HEK293T (cell line): ENCODE data around the gene SPTBN4.

ENCODE experiments used
- ARNT ChIP-seq: fragments of 450-650 bp; IDR thresholded peaks from 2 replicates; pipeline ENCODE4 v1.6.1; 2017; ENCODE audit warnings: mild to moderate bottlenecking
- BHLHE40 ChIP-seq: fragments of 450-650 bp; IDR thresholded peaks from 2 replicates; pipeline ENCODE4 v1.6.1; 2016; ENCODE audit warnings: mild to moderate bottlenecking, moderate library complexity, borderline replicate concordance
- CTBP1 ChIP-seq: fragments of 450-650 bp; IDR thresholded peaks from 2 replicates; pipeline ENCODE4 v1.6.1; 2016; ENCODE audit warnings: borderline replicate concordance
- ELF4 ChIP-seq: fragments of 450-650 bp; IDR thresholded peaks from 2 replicates; pipeline ENCODE4 v1.6.1; 2017; ENCODE audit warnings: antibody characterized with exemption
- FOXA1 ChIP-seq: fragments of 450-650 bp; IDR thresholded peaks from 2 replicates; pipeline ENCODE4 v1.6.1; 2016; ENCODE audit warnings: mild to moderate bottlenecking
- FOXK2 ChIP-seq: fragments of 450-650 bp; IDR thresholded peaks from 2 replicates; pipeline ENCODE4 v1.6.1; 2016; ENCODE audit warnings: mild to moderate bottlenecking
- FOXM1 ChIP-seq: fragments of 450-650 bp; IDR thresholded peaks from 2 replicates; pipeline ENCODE4 v1.6.1; 2017; ENCODE audit warnings: mild to moderate bottlenecking, borderline replicate concordance
- HDGF ChIP-seq: fragments of 450-650 bp; IDR thresholded peaks from 2 replicates; pipeline ENCODE4 v1.6.1; 2017; ENCODE audit warnings: antibody characterized with exemption, borderline replicate concordance
- NFRKB ChIP-seq: fragments of 450-650 bp; IDR thresholded peaks from 2 replicates; pipeline ENCODE4 v1.6.1; 2016; ENCODE audit warnings: mild to moderate bottlenecking, moderate library complexity
- PKNOX1 ChIP-seq: fragments of 450-650 bp; IDR thresholded peaks from 2 replicates; pipeline ENCODE4 v1.6.1; 2016
- SP1 ChIP-seq: fragments of 450-650 bp; IDR thresholded peaks from 2 replicates; pipeline ENCODE4 v1.6.1; 2017
- SUZ12 ChIP-seq: fragments of 450-650 bp; IDR thresholded peaks from 2 replicates; pipeline ENCODE4 v1.6.1; 2016; ENCODE audit warnings: mild to moderate bottlenecking
- TARDBP ChIP-seq: fragments of 450-650 bp; IDR thresholded peaks from 2 replicates; pipeline ENCODE4 v1.6.1; 2016
- ZNF384 ChIP-seq: fragments of 450-650 bp; IDR thresholded peaks from 2 replicates; pipeline ENCODE4 v1.6.1; 2016

- TF ChIP-seq FOXK2 (no peak), BHLHE40 (no peak), SP1 (no peak), ARNT (no peak), TARDBP (no peak), HDGF (no peak), FOXM1 (no peak), FOXA1 (no peak), NFRKB (no peak), ZNF384 (no peak), SUZ12 (no peak), PKNOX1 (no peak), ELF4 (no peak), CTBP1 (no peak)
Observed at GRCh38 chr19:40604647-40605215, 137.9 kb downstream of the SPTBN4 start.
